GM19035 (cell line): ENCODE data around the gene CLEC3B.

Experiments
- ATAC-seq: cut with Tn5 transposase; IDR thresholded peaks from one replicate; pipeline ENCODE4 v1.9.1; 2021; ENCODE audit not compliant: unreplicated experiment

The CLEC3B gene

GRCh38 chr3:45002720-45003119, 23.4 kb upstream of the CLEC3B start:
- ATAC-seq, result no peak

- ATAC-seq, result no peak
These were observed 22.7 kb upstream of the CLEC3B start for GRCh38 chr3:45003406-45003805.

- ATAC-seq, result no peak
These were observed 22.2 kb upstream of the CLEC3B start for GRCh38 chr3:45003859-45004258.

GRCh38 chr3:45007091-45007490, 19.0 kb upstream of the CLEC3B start:
- ATAC-seq, result no peak

GRCh38 chr3:45008117-45008516, 18.0 kb upstream of the CLEC3B start:
- ATAC-seq, result no peak

- no peak for ATAC-seq
These were observed 16.2 kb upstream of the CLEC3B start for GRCh38 chr3:45009868-45010267.

- no peak for ATAC-seq
These were observed 15.2 kb upstream of the CLEC3B start for GRCh38 chr3:45010811-45011333.

GRCh38 chr3:45011756-45012508, 14.2 kb upstream of the CLEC3B start:
- ATAC-seq, result no peak

GRCh38 chr3:45012577-45012976, 13.5 kb upstream of the CLEC3B start:
- ATAC-seq, result no peak

- no peak for ATAC-seq
These were observed 9.2 kb upstream of the CLEC3B start for GRCh38 chr3:45016916-45017315.

GRCh38 chr3:45017821-45018220, 8.3 kb upstream of the CLEC3B start:
- ATAC-seq, result no peak

GRCh38 chr3:45020534-45020933, 5.6 kb upstream of the CLEC3B start:
- no peak for ATAC-seq

GRCh38 chr3:45021524-45022297, 4.4 kb upstream of the CLEC3B start:
- ATAC-seq, result no peak

GRCh38 chr3:45023675-45024074, 2.4 kb upstream of the CLEC3B start:
- ATAC-seq, result no peak

- no peak for ATAC-seq
These were observed 1.4 kb upstream of the CLEC3B start for GRCh38 chr3:45024542-45025255.

- ATAC-seq, result no peak
These were observed 854 bp downstream of the CLEC3B start for GRCh38 chr3:45026957-45027356.

GRCh38 chr3:45027441-45027840, 1.3 kb downstream of the CLEC3B start:
- no peak for ATAC-seq

GRCh38 chr3:45029216-45029615, 3.1 kb downstream of the CLEC3B start:
- no peak for ATAC-seq

- ATAC-seq, result no peak
These were observed 3.6 kb downstream of the CLEC3B start for GRCh38 chr3:45029661-45030060.

- ATAC-seq, result no peak
These were observed 5.4 kb downstream of the CLEC3B start for GRCh38 chr3:45031531-45031930.

- ATAC-seq, result no peak
These were observed 6.0 kb downstream of the CLEC3B start for GRCh38 chr3:45032113-45032512.

GRCh38 chr3:45033791-45034190, 7.7 kb downstream of the CLEC3B start:
- ATAC-seq, result no peak
